Fibroblast of lung (primary cell): ENCODE data around the gene ADCY5.

Source experiments
- EZH2 ChIP-seq: IDR thresholded peaks from 2 replicates; pipeline ENCODE4 v1.5.1; 2012; ENCODE audit warnings: low read length, control low read depth, mild to moderate bottlenecking; ENCODE audit errors: missing control alignments
- TF ChIP-seq, protein P1 (sequence below), 2 donors: IDR thresholded peaks in 1 of 2; conservative IDR thresholded peaks in 1 of 2; 1 replicate in 1 of 2; 2 replicates in 1 of 2; pipeline ENCODE4 v1.5.1; 2011 to 2012; ENCODE audit warnings: low read length in 2 of 2, control low read depth in 1 of 2, inconsistent platforms in 1 of 2, low read depth in 1 of 2, mild to moderate bottlenecking in 1 of 2

DNA sequence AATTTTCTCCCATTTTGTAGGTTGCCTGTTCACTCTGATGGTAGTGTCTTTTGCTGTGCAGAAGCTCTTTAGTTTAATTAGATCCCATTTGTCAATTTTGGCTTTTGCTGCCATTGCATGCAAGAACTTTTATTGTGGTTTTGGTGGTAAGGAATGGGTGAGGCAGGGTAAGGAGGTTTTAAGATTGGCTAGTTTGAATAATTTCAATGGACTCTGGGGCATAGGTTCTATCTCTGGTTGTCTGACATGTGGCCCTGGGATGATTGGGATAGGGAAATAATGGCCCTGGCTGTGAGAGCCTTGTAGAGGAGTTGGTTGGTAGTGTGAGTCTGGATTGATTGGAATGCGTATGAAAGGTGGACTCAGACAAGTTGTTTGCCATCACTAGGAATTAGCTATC is 209.1 kb downstream of the ADCY5 start:
- TF ChIP-seq, protein P1, sequence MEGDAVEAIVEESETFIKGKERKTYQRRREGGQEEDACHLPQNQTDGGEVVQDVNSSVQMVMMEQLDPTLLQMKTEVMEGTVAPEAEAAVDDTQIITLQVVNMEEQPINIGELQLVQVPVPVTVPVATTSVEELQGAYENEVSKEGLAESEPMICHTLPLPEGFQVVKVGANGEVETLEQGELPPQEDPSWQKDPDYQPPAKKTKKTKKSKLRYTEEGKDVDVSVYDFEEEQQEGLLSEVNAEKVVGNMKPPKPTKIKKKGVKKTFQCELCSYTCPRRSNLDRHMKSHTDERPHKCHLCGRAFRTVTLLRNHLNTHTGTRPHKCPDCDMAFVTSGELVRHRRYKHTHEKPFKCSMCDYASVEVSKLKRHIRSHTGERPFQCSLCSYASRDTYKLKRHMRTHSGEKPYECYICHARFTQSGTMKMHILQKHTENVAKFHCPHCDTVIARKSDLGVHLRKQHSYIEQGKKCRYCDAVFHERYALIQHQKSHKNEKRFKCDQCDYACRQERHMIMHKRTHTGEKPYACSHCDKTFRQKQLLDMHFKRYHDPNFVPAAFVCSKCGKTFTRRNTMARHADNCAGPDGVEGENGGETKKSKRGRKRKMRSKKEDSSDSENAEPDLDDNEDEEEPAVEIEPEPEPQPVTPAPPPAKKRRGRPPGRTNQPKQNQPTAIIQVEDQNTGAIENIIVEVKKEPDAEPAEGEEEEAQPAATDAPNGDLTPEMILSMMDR (conservative IDR thresholded peaks at IDR 0.05 in 1 of 2, IDR thresholded peaks at IDR 0.05 in 1 of 2; ENCODE audit: low read depth in 1 of 2, low read length in 2 of 2): no peak
- TF ChIP-seq EZH2: no peak
